GM19035 (cell line): Measurements from ENCODE around the gene ITGA7.

Experiments
- ATAC-seq: cut with Tn5 transposase; IDR thresholded peaks from one replicate; pipeline ENCODE4 v1.9.1; 2021; ENCODE audit not compliant: unreplicated experiment

Gene ITGA7, protein sequence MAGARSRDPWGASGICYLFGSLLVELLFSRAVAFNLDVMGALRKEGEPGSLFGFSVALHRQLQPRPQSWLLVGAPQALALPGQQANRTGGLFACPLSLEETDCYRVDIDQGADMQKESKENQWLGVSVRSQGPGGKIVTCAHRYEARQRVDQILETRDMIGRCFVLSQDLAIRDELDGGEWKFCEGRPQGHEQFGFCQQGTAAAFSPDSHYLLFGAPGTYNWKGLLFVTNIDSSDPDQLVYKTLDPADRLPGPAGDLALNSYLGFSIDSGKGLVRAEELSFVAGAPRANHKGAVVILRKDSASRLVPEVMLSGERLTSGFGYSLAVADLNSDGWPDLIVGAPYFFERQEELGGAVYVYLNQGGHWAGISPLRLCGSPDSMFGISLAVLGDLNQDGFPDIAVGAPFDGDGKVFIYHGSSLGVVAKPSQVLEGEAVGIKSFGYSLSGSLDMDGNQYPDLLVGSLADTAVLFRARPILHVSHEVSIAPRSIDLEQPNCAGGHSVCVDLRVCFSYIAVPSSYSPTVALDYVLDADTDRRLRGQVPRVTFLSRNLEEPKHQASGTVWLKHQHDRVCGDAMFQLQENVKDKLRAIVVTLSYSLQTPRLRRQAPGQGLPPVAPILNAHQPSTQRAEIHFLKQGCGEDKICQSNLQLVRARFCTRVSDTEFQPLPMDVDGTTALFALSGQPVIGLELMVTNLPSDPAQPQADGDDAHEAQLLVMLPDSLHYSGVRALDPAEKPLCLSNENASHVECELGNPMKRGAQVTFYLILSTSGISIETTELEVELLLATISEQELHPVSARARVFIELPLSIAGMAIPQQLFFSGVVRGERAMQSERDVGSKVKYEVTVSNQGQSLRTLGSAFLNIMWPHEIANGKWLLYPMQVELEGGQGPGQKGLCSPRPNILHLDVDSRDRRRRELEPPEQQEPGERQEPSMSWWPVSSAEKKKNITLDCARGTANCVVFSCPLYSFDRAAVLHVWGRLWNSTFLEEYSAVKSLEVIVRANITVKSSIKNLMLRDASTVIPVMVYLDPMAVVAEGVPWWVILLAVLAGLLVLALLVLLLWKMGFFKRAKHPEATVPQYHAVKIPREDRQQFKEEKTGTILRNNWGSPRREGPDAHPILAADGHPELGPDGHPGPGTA

GRCh38 chr12:55707841-55708694, at the start of gene ITGA7:
Gene ITGA7 (minus strand): TSS chr12:55707904. CDS start chr12:55707682, 222 bp downstream.
- ATAC-seq: peak; percentile 65

- no peak for ATAC-seq
Measured at GRCh38 chr12:55755246-55755645, 47.5 kb upstream of the ITGA7 start.

- no peak for ATAC-seq
Measured at GRCh38 chr12:55748230-55748993, 40.7 kb upstream of the ITGA7 start.

DNA sequence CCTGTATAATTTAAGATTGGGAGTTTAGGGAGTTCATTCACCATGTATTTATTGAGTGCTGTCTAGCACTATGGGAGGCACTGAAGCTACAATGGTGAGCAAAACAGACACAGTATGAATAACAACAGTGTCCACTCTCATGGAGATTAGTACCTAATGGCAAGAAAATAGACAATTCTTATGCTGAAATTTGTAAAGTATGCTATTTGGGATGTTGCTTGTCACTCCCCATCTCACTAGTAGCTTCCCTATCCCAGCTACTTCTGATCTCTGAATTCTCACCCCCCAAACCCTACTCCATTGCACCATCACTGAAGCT, 39.2 kb upstream of the ITGA7 start:
- no peak for ATAC-seq

GRCh38 chr12:55746174-55746912, 38.6 kb upstream of the ITGA7 start:
- no peak for ATAC-seq

DNA sequence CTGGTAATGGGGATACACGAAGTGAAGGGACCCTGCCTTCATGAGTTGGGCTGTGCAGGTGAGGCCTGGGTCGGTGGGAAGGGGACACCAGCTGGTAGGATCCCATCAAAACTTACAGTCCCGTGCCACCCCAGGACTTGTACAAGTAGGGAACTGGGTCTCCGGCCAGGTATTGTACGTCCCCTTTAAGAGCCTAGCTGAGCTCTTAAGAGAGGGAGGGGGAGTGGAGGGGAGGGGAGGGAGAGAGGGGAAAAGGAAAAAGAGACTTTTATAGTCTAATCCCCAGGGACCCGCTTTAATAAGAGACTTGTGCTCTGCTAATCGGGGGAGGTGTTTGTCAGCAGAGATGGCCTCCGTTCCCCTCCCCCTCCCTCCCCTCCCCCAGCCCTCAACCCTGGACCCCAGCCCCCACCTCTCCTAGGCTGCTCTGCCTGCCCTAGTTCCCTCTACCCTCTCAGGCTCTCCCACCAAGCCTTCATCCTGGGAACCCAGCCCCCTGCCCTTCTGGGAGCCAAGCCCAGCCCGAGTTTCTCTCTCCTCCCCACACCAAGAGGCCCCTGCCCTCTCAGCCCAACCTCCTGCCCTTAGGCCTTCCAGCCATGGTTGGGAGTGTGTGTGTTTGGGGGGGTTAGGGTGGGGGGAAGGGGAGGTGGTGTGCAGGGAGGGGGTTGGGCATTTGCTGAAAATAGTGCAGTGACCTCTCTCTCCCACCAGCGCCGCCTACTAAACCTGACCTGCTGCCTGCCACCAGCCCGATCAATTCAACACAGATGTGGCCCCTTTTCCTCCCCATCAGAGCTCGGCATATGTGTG, 37.9 kb upstream of the ITGA7 start:
- ATAC-seq: no peak

DNA sequence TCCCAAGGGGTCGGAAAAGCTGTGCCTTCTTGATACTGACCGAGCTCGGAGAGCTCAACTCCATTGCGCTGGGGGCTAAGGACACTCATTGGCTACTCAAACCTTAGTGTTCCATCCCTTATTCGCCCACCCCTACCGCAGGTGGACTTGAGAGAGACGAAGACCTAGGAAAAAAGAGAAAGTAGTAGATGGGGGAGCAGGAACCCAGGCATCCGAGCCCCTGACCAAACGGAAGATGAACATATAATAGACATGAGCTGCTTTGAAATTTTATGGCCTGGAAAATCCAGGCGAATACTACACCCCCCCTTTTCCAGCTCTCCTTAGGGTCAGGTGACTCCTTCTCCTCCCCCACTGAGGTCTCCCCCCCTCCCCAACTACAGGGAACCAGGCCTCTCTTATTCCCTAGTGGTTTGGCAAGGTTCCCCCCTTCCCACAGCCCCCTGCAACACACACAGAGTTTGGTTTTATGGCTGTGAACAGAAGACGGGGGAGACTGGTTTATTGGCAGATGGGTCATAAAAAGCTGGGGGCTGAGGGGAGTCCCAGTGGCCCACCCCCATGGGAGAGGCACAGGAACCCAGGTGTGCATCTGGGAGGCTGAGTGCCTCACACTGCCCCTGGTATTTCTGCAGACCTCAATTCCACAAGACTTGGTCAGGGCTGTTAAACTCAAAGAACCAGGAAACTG, 36.8 kb upstream of the ITGA7 start:
- no peak for ATAC-seq

DNA sequence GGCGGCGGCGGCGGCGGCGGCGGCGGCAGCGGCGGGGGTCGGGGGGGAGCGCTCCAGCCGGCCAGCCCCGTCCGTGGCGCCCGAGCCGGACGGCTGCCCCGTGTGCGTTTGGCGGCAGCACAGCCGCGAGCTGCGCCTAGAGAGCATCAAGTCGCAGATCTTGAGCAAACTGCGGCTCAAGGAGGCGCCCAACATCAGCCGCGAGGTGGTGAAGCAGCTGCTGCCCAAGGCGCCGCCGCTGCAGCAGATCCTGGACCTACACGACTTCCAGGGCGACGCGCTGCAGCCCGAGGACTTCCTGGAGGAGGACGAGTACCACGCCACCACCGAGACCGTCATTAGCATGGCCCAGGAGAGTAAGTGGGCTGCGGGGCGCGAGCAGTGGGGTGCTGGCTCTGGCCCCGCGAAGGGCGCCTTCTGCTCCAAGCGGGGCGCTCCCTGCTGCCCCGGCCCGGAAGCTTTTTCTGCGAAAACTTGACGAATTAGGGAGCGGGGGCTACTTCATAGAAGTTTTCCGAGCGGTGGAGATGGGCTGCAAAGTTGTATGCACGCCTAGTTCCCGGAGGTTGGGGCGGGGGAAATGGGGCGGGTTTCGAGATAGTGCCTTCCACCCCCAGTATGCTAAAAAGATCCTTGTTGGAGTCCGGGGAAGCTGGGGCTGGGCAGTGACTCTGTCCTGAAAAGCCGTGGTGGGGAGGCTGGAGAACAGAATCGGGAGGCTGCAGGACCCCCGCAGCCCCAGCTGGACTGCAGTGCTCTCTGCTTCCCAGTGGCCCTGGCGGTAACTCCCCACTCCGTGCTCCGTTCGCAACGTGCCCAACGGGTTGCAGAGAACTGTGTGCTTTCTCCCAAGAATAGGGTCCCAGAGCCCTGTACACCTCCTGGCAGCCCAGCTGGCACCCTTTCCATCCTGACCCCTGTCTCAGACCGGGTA, 36.0 kb upstream of the ITGA7 start:
- ATAC-seq: peak; percentile 58

DNA sequence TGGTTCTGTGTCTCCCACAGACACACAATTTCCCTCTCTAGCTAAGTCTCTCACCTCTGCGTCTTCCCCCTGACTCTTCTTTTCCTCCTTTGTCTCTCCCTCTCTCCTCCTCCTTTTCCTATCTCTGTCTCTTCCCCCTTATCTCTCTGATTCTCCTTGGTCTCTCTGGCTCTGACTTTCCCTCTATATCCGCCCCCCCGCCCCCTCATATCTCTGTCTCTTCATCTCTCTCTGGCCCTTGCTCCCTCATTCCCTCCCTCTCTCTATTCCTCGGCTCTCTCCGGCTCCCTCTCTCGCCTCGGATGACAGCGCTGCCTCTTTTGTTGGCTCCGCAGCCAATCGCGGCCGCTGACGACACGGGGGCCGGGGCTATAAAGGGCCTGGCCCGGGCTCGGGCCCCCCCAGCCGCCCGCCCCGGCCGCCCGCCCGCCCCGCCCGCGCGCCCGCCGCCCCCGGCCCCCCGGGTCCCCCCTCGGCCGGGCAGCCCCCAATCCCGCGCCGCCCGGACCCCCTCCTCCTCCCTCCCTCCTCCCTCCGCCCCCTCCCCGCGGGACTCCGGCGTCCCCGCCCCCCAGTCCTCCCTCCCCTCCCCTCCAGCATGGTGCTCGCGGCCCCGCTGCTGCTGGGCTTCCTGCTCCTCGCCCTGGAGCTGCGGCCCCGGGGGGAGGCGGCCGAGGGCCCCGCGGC, 35.2 kb upstream of the ITGA7 start, which contains the start of gene GDF11:
Gene GDF11, plus strand, starts transcription at position 404 of the 687 bp plus-strand sequence. Its CDS starts 195 bp downstream, at position 599.
- peak; percentile 42 for ATAC-seq

DNA sequence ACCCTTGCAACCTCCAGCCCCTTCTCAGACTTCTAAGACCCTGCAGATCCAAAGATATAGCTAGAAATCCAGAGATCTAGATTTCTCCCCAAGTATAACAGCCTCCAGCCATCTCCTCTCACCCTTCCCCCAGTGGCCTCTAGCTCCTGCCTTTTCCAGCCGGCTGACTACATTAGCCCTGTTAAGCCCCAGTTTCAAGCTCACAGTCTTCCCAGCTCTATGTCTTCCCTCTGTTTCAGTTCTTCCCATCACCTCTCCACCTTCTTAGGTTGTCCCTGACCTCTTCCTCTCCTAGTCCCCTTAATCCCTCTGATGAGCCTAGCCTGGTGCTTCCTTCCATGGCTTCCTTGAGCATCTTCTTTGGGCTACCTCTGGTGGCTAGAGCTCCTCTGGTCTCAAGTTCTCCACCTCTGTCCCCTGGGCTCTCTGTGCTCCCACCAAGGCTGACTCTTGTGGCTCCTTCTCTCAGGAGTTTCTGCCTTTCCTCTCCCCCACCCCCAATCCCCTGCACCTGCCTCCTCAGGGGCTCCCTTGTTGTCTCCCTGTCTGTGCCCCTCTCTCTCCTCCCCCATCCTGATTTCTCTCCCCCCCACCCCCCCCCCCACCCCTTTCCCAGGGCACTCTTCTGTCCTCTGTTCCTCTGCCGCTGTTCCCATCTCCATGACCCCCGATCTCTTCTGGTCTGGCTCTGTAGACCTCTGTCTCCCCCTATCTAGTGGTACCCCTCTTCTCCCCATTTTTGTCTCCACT, 34.4 kb upstream of the ITGA7 start:
- ATAC-seq: no peak

GRCh38 chr12:55739025-55739378, 31.3 kb upstream of the ITGA7 start:
- ATAC-seq: no peak

DNA sequence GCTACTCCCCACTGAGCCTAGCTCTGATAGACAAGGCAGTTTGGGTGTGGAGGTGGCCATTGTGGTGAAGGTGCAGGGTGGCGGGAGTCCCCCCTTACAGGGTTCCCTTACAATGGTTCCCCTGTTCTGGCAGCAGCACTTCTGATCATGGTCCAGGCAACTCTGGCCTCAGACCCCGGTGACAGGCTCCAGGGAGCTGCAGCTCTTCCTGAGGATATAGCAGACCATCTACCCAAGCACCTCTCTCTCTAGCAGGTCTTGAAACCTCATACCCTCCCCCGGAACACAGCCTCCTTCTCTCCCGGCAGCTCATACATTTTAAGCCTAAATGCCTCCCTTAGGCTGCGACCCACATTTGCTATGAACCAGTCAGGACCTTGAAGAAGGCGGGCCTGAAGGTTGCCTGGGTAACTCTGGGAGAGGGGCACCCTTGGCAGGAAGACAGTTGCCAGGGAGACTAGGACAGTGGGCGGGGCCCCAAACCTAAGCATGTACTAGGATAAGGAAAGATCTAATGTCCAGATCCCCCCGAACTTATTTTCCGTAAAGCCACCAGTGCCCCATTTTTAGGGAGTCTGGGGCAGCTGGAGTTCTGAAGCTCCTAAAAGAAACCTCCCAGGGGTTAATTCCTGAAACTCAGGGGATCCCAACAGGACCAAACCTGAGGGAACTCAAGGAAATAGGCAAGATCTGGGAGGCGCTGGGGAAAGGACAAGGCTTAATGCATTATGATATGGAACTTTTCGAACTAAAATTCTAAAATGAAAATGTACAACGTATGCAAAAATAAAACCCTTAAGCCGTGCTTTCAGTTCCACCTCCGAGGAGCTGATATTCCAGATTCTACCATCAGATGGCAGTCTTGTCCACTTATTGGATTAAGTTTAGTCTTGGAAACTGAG, 30.7 kb upstream of the ITGA7 start:
- ATAC-seq: peak; percentile 86

- no peak for ATAC-seq
Measured at GRCh38 chr12:55737581-55738122, 29.9 kb upstream of the ITGA7 start.
